Heart left ventricle (tissue), 16 donors: Measurements from ENCODE around the gene RTN4RL2. TPM values are rescaled to one million over a fixed set of nuclear protein-coding genes. Genes with fewer than 3 reads are reported as not detected.
A peak's percentile ranks its signal among the peaks of the same experiment; 100 is the strongest.

Experiments used
- ATAC-seq, 4 donors: fragments of 200-7000 bp; cut with Tn5 transposase; one replicate each; pipeline ENCODE4 v1.9.1; 2020 to 2022; ENCODE audit warnings: moderate library complexity in 4 of 4, mild to moderate bottlenecking in 3 of 4, moderate number of reproducible peaks in 1 of 4
- DNase-seq, 5 donors: peaks; one replicate each; pipeline ENCODE4 v3.0.0-alpha.2; 2020
- H3K27ac ChIP-seq, 12 donors: fragments of 200-600 bp; sonication (generic) in 4 of 12; one replicate each; pipeline versions ENCODE4 v1.5.0 to v1.8.0; 2016 to 2022; ENCODE audit warnings: mild to moderate bottlenecking in 2 of 12
- H3K27me3 ChIP-seq, 9 donors: fragments of 200-600 bp; sonication (generic) in 2 of 9; one replicate each; pipeline versions ENCODE4 v1.5.1 to v1.8.0; 2016 to 2022; ENCODE audit warnings: mild to moderate bottlenecking in 3 of 9
- H3K36me3 ChIP-seq, 9 donors: fragments of 200-600 bp; sonication (generic) in 2 of 9; one replicate each; pipeline versions ENCODE4 v1.5.0 to v1.8.0; 2018 to 2022; ENCODE audit warnings: mild to moderate bottlenecking in 2 of 9
- H3K4me1 ChIP-seq, 12 donors: fragments of 200-600 bp; sonication (generic) in 4 of 12; one replicate each; pipeline versions ENCODE4 v1.5.0 to v1.8.0; 2016 to 2022; ENCODE audit warnings: mild to moderate bottlenecking in 3 of 12
- H3K4me3 ChIP-seq, 12 donors: fragments of 200-600 bp; sonication (generic) in 4 of 12; one replicate each; pipeline versions ENCODE4 v1.5.0 to v1.8.0; 2017 to 2022; ENCODE audit warnings: mild to moderate bottlenecking in 9 of 12, moderate library complexity in 4 of 12
- H3K9me3 ChIP-seq, 12 donors: fragments of 200-600 bp; sonication (generic) in 4 of 12; one replicate each; pipeline versions ENCODE4 v1.5.0 to v1.8.0; 2016 to 2022; ENCODE audit warnings: mild to moderate bottlenecking in 1 of 12
- POLR2A ChIP-seq, 2 donors: fragments of 450-650 bp; IDR thresholded peaks; one replicate each; pipeline ENCODE4 v1.6.1; 2017; ENCODE audit warnings: antibody characterized with exemption in 2 of 2, mild to moderate bottlenecking in 2 of 2, moderate library complexity in 2 of 2
- WGBS, 4 donors: extraction: QIAGEN DNeasy Blood & Tissue Kit in 2 of 4; methylation state at CpG; one replicate each; pipeline versions ENCODE4 v1.1.5 to v1.1.7; 2013 to 2018; 5-methylcytosine and 5-hydroxymethylcytosine counted together
- intact Hi-C, 10 donors: fragments of 100-400 bp; cut with DNase I; formaldehyde crosslinking; loops; one replicate each; pipeline versions ENCODE4 v1.11.1 to v1.14.2; 2022
- polyA plus RNA-seq, 2 donors: library from polyadenylated mRNA; stranded (reverse); fragments of 200-250 nt; gene quantifications; one replicate each; pipeline ENCODE4 v1.2.3, GENCODE V29; 2013
- total RNA-seq, 9 donors: library from RNA; depleted of rRNA in 2 of 9; stranded (reverse); fragments of >200 nt in 2 of 9; fragmentation: NEBNext Ultra II Directional in 3 of 9; extraction: Animal tissue kit (Norgen Biotek cat#: 25700) in 3 of 9; gene quantifications; one replicate each; pipeline versions ENCODE4 v1.1.0 to v1.2.4, GENCODE V29; 2016 to 2023
- TF ChIP-seq, protein P1 (sequence below), 12 donors: fragments of 200-600 bp; sonication (generic) in 4 of 12; IDR thresholded peaks; one replicate each; pipeline versions ENCODE4 v1.5.0 to v1.8.0; 2018 to 2022; ENCODE audit warnings: antibody characterized with exemption in 12 of 12, mild to moderate bottlenecking in 5 of 12
- donor health status: ischemic (EF 13 %, LVEDD 7.1; RV severe dilation, severe dysfunction).
- donor health status: healthy with polysubstance abuse.
- donor health status: DM: no; HTN: yes; CAD: no.
- donor health status: DM: no; HTN: no; CAD: no.
- donor health status: ischemic (EF 25% LVEDD 6.9; RV normal size, moderate dysfunction).
- donor health status: ischemic (EF 25% LVEDD 5.7; RV mildly dilated, moderate dysfunction).
- donor health status: healthy.
- donor health status: DM: yes; HTN: yes; CAD: no.
- donor health status: ischemic (EF 35%, LVEDD 5.7; RV mildly dilated, moderate dysfunction).
- donor health status: nonischemic (EF 11% LVEDD 7.7; RV severe dilation, severe dysfunction).
- donor health status: DM: yes; HTN: yes; CAD: no.
- donor health status: PGD.
- donor health status: ischemic (EF 29% LVEDD 5.4; RV normal size, mild dysfunction).
- donor health status: nonischemic (EF 23%, LVEDD 6.1; RV moderate dilation, normal function).

RTN4RL2 gene
- total and polyA plus RNA-seq, 11 donors: 0.58 to 2.1 (median 1.1) TPM

DNA sequence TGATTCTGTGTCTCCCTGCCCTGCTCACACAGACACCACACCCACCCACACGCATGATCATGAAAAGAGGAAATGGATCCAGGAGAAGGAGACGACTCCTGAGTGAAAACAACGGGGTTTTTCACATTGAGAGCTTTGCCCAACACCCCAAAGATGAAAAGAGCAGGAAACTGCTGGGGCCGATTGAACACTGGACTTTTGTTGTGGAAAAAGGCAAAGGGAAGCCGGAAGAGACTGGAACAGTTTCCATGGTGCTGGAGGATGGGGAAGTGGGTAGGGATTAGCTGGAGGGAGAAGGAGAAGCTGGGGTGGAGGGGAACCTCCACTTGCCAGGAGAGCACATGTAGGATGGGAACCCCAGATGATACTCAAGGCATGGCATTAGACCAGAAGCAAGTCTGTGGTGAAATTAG, 28.2 kb upstream of the RTN4RL2 start:
- intact Hi-C loops: no loop called here
- Histone ChIP-seq H3K4me1 (peaks cover 0 to 64% (median 16%) of the 10 kb centered on the region in 12 donors), H3K36me3 (no peaks in the 10 kb centered on the region), H3K27me3 (no peaks in the 10 kb centered on the region), H3K9me3 (no peaks in the 10 kb centered on the region), H3K27ac (peak overlapping the region in 1 of 12 donors; percentile 70), H3K4me3 (no peak overlapping the region)
- no peak for TF ChIP-seq POLR2A (IDR thresholded peaks at IDR 0.05)
- TF ChIP-seq, protein P1, sequence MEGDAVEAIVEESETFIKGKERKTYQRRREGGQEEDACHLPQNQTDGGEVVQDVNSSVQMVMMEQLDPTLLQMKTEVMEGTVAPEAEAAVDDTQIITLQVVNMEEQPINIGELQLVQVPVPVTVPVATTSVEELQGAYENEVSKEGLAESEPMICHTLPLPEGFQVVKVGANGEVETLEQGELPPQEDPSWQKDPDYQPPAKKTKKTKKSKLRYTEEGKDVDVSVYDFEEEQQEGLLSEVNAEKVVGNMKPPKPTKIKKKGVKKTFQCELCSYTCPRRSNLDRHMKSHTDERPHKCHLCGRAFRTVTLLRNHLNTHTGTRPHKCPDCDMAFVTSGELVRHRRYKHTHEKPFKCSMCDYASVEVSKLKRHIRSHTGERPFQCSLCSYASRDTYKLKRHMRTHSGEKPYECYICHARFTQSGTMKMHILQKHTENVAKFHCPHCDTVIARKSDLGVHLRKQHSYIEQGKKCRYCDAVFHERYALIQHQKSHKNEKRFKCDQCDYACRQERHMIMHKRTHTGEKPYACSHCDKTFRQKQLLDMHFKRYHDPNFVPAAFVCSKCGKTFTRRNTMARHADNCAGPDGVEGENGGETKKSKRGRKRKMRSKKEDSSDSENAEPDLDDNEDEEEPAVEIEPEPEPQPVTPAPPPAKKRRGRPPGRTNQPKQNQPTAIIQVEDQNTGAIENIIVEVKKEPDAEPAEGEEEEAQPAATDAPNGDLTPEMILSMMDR (IDR thresholded peaks at IDR 0.05): no peak
- peak in 1 of 5 donors; percentile 12 for DNase-seq
- 62 to 81% (median 67%) methylated on average over 5 of the region's 5 CpGs for WGBS, 4 donors
- no peak for ATAC-seq

DNA sequence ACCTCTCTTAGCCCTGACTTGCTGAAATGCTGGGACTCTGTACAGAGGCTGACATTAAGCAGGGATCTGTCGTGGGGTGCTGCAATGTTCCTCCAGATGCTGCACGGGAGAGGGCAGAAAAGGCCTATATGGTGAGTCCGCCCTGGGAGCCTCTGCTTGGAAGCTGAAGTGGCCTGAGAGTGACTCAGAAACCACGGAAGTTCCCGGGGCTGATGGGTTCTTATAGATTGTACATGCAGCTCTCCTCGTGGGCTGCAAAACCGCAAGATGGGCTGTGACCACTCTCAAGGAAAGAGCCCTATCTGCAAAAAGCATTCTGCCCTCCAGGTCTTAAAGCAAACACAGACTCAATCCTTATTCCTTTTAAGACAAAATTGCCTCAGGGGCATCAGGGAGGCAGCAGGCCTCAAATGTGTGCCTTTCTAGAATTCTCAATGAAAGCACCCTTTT, 27.6 kb upstream of the RTN4RL2 start:
- Histone ChIP-seq H3K9me3 (no peaks in the 10 kb centered on the region), H3K4me1 (peaks cover 0 to 58% (median 11%) of the 10 kb centered on the region in 12 donors), H3K4me3 (no peak overlapping the region), H3K27me3 (no peaks in the 10 kb centered on the region), H3K27ac (peak overlapping the region in 1 of 12 donors; percentile 70), H3K36me3 (no peaks in the 10 kb centered on the region)
- WGBS, 4 donors: 70 to 93% (median 80%) methylated on average over 7 of the region's 7 CpGs
- TF ChIP-seq, protein P1 (IDR thresholded peaks at IDR 0.05): no peak
- TF ChIP-seq POLR2A (IDR thresholded peaks at IDR 0.05): no peak
- intact Hi-C loops: no loop called here
- DNase-seq (peak in 1 of 5 donors; percentile 44), ATAC-seq (no peak)

DNA sequence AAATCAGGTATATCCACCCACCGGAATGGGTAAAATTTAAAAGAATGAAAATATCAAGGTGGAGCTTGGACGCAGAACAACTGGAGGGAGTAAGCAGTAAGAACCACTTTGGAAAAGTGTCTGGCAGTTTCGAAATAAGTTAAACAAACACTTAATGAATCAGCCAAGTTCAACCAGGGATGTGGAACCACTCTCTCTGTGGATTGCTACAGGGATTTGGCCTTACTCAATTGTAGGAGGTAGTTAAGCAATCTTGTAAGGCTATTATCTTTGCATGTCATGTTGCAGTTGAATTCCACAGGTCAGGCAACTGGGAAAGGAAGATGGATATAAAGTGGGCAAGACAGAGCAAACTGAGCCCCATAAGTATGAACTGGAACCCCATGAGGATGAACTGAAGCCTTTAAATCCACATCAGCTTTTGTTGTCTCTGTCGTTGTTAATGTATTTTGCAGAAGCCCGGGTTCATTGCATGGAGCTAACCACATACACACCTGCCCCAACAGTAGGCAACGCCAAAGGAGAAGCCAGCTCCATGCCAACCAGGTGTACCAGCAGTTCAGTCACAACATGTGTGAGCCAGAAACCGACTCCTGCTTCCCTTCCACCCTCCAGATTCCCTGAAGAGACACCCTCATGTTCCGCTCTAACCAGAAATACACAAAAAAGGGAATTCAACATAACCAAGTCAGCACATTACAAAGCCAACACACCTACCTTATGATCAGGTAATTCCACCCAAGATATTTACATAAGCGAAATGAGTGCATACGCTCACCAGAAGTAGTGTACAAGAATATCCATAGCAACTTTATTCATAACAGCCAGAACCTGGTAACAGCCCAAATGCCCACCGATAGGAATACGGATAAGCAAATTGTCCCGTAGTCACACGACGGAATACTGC, 25.4 kb upstream of the RTN4RL2 start:
- no peaks in the 10 kb centered on the region for H3K36me3 ChIP-seq
- no peak overlapping the region for H3K4me3 ChIP-seq
- peak overlapping the region in 1 of 12 donors; percentile 11 for H3K27ac ChIP-seq
- intact Hi-C loops: no loop called here
- WGBS, 4 donors: 81 to 84% (median 82%) methylated on average over 15 of the region's 15 CpGs
- ATAC-seq (peak in 2 of 4 donors; percentile 68 to 79), DNase-seq (no peak)
- H3K9me3 ChIP-seq: no peaks in the 10 kb centered on the region
- no peak for TF ChIP-seq POLR2A (IDR thresholded peaks at IDR 0.05)
- TF ChIP-seq, protein P1 (IDR thresholded peaks at IDR 0.05): no peak
- no peaks in the 10 kb centered on the region for H3K27me3 ChIP-seq
- peaks cover 0 to 51% (median 2%) of the 10 kb centered on the region in 12 donors for H3K4me1 ChIP-seq

DNA sequence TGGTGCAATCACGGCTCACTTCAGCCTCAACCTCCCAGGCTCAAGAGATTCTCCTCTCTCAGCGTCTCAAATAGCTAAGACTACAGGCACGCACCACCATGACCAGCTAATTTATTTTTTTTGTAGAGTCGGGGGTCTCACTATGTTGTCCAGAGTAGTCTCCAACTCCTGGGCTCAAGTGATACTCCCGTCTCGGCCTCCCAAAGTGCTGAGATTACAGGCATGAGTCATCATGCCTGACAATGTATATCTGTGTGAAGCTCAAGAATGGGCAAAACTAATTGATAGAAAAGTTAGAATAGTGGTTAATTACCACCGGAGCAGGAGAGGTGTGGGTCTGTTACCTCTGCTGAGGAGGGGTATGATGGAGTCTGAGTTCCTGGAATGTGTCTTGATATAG, 24.3 kb upstream of the RTN4RL2 start:
- Histone ChIP-seq H3K36me3 (no peaks in the 10 kb centered on the region), H3K9me3 (no peaks in the 10 kb centered on the region), H3K27me3 (no peaks in the 10 kb centered on the region), H3K27ac (no peak overlapping the region), H3K4me1 (peaks cover 0 to 41% (median 0%) of the 10 kb centered on the region in 12 donors), H3K4me3 (no peak overlapping the region)
- TF ChIP-seq, protein P1 (IDR thresholded peaks at IDR 0.05): no peak
- no peak for TF ChIP-seq POLR2A (IDR thresholded peaks at IDR 0.05)
- WGBS, 4 donors: 86 to 89% (median 88%) methylated on average over 7 of the region's 7 CpGs
- peak in 1 of 5 donors; percentile 15 for DNase-seq
- intact Hi-C loops: no loop called here
- ATAC-seq: no peak
